ENCODE results near the gene ANXA1. TPM values are rescaled to one million over a fixed set of nuclear protein-coding genes. Genes with fewer than 3 reads are reported as not detected.

ANXA1 gene
- total RNA-seq, 1 experiment from 2014 or later, result 430 TPM

DNA sequence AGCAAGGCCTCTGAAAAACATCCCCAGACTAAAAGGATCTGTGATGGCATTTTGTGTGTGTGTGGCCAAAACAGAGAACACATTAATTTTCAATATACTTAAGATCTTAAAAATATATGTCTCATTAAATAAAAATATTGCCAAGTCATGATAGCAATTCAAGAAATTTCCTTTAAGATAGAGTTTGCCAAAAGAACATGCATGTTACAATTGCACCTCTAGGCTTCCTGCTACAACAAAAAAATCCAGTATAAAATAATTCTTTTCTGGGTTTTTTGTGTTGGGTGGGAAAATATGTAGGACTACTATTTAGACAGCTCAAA, 5.2 kb downstream of the ANXA1 start:
- Histone ChIP-seq H3K4me1 (ENCODE audit: insufficient read depth, low read length, poor library complexity, severe bottlenecking) (peaks cover 27% of the 10 kb centered on the region), H3K27me3 (replicated peaks; ENCODE audit: insufficient read depth, low read depth, low read length, poor library complexity) (no peaks in the 10 kb centered on the region), H3K27ac (ENCODE audit: low read depth, low read length, poor library complexity, severe bottlenecking) (peak overlapping the region; percentile 19), H3K4me3 (ENCODE audit: low read depth, low read length, poor library complexity, severe bottlenecking) (no peak overlapping the region), H3K36me3 (ENCODE audit: insufficient read depth, low read length, poor library complexity, severe bottlenecking) (peaks cover 37% of the 10 kb centered on the region), H3K9me3 (ENCODE audit: low read depth, low read length, poor library complexity, severe bottlenecking) (no peaks in the 10 kb centered on the region)
- no TSS peak for BruUV-seq (replicated peaks)
- ChIA-PET POLR2A (ENCODE audit: low non-redundant PET) (no interaction called here), CTCF (no interaction called here)
- intact Hi-C loops (cut with micrococcal nuclease; ENCODE audit: unreplicated experiment), result no loop called here
- no peak for TF ChIP-seq EZH2 (IDR thresholded peaks at IDR 0.05; ENCODE audit: borderline replicate concordance, low read depth, low read length, poor library complexity, severe bottlenecking)
- TF ChIP-seq, protein P1, sequence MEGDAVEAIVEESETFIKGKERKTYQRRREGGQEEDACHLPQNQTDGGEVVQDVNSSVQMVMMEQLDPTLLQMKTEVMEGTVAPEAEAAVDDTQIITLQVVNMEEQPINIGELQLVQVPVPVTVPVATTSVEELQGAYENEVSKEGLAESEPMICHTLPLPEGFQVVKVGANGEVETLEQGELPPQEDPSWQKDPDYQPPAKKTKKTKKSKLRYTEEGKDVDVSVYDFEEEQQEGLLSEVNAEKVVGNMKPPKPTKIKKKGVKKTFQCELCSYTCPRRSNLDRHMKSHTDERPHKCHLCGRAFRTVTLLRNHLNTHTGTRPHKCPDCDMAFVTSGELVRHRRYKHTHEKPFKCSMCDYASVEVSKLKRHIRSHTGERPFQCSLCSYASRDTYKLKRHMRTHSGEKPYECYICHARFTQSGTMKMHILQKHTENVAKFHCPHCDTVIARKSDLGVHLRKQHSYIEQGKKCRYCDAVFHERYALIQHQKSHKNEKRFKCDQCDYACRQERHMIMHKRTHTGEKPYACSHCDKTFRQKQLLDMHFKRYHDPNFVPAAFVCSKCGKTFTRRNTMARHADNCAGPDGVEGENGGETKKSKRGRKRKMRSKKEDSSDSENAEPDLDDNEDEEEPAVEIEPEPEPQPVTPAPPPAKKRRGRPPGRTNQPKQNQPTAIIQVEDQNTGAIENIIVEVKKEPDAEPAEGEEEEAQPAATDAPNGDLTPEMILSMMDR (conservative IDR thresholded peaks at IDR 0.05; ENCODE audit: low read depth, low read length), result no peak
- no peak for DNase-seq (ENCODE audit: low spot score)

DNA sequence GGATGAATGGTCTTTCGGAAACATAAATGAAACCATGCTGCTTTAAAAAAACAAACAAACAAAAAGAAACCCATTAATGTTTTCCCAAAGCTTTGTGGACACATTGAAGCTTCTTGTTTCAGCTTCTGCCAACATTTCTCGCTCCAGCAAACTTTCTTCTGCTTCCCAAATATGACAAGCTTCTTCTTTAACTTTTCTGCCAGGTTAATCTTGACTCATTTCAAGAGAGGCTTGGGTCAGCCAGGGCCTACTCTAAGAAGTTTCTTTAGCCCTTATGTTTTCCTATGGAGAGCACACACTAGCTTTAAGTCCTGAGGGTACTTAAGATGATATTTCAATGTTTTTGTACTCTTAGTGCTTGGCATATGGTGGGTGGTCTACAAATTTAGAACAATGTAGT, 6.1 kb downstream of the ANXA1 start:
- no TSS peak for BruUV-seq (replicated peaks)
- ChIA-PET POLR2A (ENCODE audit: low non-redundant PET) (no interaction called here), CTCF (no interaction called here)
- no peak for TF ChIP-seq EZH2 (IDR thresholded peaks at IDR 0.05; ENCODE audit: borderline replicate concordance, low read depth, low read length, poor library complexity, severe bottlenecking)
- TF ChIP-seq, protein P1 (conservative IDR thresholded peaks at IDR 0.05; ENCODE audit: low read depth, low read length), result no peak
- no peak overlapping the region for H3K4me3 ChIP-seq (ENCODE audit: low read depth, low read length, poor library complexity, severe bottlenecking)
- H3K27ac ChIP-seq (ENCODE audit: low read depth, low read length, poor library complexity, severe bottlenecking), result peak overlapping the region; percentile 44
- H3K4me1 ChIP-seq (ENCODE audit: insufficient read depth, low read length, poor library complexity, severe bottlenecking), result peaks cover 34% of the 10 kb centered on the region
- intact Hi-C loops (cut with micrococcal nuclease; ENCODE audit: unreplicated experiment), result no loop called here
- peaks cover 47% of the 10 kb centered on the region for H3K36me3 ChIP-seq (ENCODE audit: insufficient read depth, low read length, poor library complexity, severe bottlenecking)
- H3K27me3 ChIP-seq (replicated peaks; ENCODE audit: insufficient read depth, low read depth, low read length, poor library complexity), result no peaks in the 10 kb centered on the region
- DNase-seq (ENCODE audit: low spot score), result no peak
- H3K9me3 ChIP-seq (ENCODE audit: low read depth, low read length, poor library complexity, severe bottlenecking), result no peaks in the 10 kb centered on the region

DNA sequence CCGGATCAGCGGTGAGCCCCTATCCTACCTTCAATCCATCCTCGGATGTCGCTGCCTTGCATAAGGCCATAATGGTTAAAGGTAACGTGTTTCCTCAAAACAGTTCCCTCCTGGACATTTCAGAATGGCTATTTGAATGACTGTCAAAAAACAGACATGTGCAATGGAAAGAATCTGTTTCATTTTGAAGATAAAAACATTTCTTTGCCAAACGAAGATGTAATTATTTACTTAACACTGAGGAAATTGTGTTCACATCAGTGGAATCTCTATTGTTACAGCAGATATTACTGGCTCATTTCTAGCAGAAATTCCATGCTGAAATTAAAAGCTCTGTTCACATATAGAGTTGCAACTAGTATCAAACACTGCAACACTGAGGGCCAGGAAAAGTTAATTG, 7.1 kb downstream of the ANXA1 start:
- BruUV-seq (replicated peaks), result no TSS peak
- H3K27ac ChIP-seq (ENCODE audit: low read depth, low read length, poor library complexity, severe bottlenecking), result no peak overlapping the region
- no peak for DNase-seq (ENCODE audit: low spot score)
- no peaks in the 10 kb centered on the region for H3K9me3 ChIP-seq (ENCODE audit: low read depth, low read length, poor library complexity, severe bottlenecking)
- peaks cover 39% of the 10 kb centered on the region for H3K4me1 ChIP-seq (ENCODE audit: insufficient read depth, low read length, poor library complexity, severe bottlenecking)
- H3K36me3 ChIP-seq (ENCODE audit: insufficient read depth, low read length, poor library complexity, severe bottlenecking), result peaks cover 56% of the 10 kb centered on the region
- H3K27me3 ChIP-seq (replicated peaks; ENCODE audit: insufficient read depth, low read depth, low read length, poor library complexity), result no peaks in the 10 kb centered on the region
- H3K4me3 ChIP-seq (ENCODE audit: low read depth, low read length, poor library complexity, severe bottlenecking), result no peak overlapping the region
- intact Hi-C loops (cut with micrococcal nuclease; ENCODE audit: unreplicated experiment), result no loop called here
- ChIA-PET CTCF (no interaction called here), POLR2A (ENCODE audit: low non-redundant PET) (no interaction called here)
- TF ChIP-seq EZH2 (IDR thresholded peaks at IDR 0.05; ENCODE audit: borderline replicate concordance, low read depth, low read length, poor library complexity, severe bottlenecking), result no peak
- TF ChIP-seq, protein P1 (conservative IDR thresholded peaks at IDR 0.05; ENCODE audit: low read depth, low read length), result no peak
